GM06990 (cell line): ENCODE measurements around the gene MYH8.

Source experiments
- DNase-seq: peaks from one replicate; pipeline ENCODE4 v3.0.0-alpha.2; 2011; ENCODE audit not compliant: insufficient read length; ENCODE audit errors: extremely low read depth
- H3K27me3 ChIP-seq: replicated peaks from 2 replicates; pipeline ENCODE4 v1.6.0; 2011; ENCODE audit warnings: low read length; ENCODE audit not compliant: control insufficient read depth, insufficient read depth
- H3K36me3 ChIP-seq: 2 replicates; pipeline ENCODE4 v1.5.1; 2011; ENCODE audit warnings: low read length; ENCODE audit not compliant: control insufficient read depth, insufficient read depth
- H3K4me3 ChIP-seq: replicated peaks from 2 replicates; pipeline ENCODE4 v1.5.1; 2011; ENCODE audit warnings: low read depth, mild to moderate bottlenecking, control low read depth, low read length
- CTCF ChIP-seq: IDR thresholded peaks from 2 replicates; pipeline ENCODE4 v1.5.1; 2011; ENCODE audit warnings: low read length, control low read depth, mild to moderate bottlenecking, inconsistent platforms; ENCODE audit not compliant: insufficient read depth, poor library complexity, severe bottlenecking

The MYH8 gene

GRCh38 chr17:10421900-10422542, at the start of gene MYH8:
Gene MYH8 (minus strand): TSS chr17:10421950. CDS start chr17:10420227, 1,723 bp downstream.
- H3K36me3 ChIP-seq = no peaks in the 10 kb centered on the region
- TF ChIP-seq CTCF = no peak
- H3K4me3 ChIP-seq = no peak within 1 kb of the TSS
- no peaks in the 10 kb centered on the region for H3K27me3 ChIP-seq
- DNase-seq = no peak

- DNase-seq = no peak
- Histone ChIP-seq H3K4me3 (no peak within 1 kb of the TSS), H3K27me3 (no peaks in the 10 kb centered on the region), H3K36me3 (no peaks in the 10 kb centered on the region)
- no peak for TF ChIP-seq CTCF
These were observed 47.7 kb upstream of the MYH8 start, which contains the start of gene MYH4 for GRCh38 chr17:10469459-10469858. Gene MYH4 (minus strand): TSS chr17:10469559. CDS start chr17:10466745, 2,814 bp downstream.

GRCh38 chr17:10463402-10463801, 41.7 kb upstream of the MYH8 start:
- Histone ChIP-seq H3K27me3 (no peaks in the 10 kb centered on the region), H3K36me3 (no peaks in the 10 kb centered on the region), H3K4me3 (no peak overlapping the region)
- TF ChIP-seq CTCF = no peak
- DNase-seq = no peak

GRCh38 chr17:10460062-10460461, 38.3 kb upstream of the MYH8 start:
- no peak for TF ChIP-seq CTCF
- Histone ChIP-seq H3K27me3 (no peaks in the 10 kb centered on the region), H3K36me3 (no peaks in the 10 kb centered on the region), H3K4me3 (no peak overlapping the region)
- DNase-seq = no peak

- Histone ChIP-seq H3K36me3 (no peaks in the 10 kb centered on the region), H3K27me3 (no peaks in the 10 kb centered on the region), H3K4me3 (no peak overlapping the region)
- no peak for DNase-seq
- no peak for TF ChIP-seq CTCF
These were observed 37.0 kb upstream of the MYH8 start for GRCh38 chr17:10458701-10459100.

GRCh38 chr17:10457952-10458351, 36.2 kb upstream of the MYH8 start:
- no peak for DNase-seq
- TF ChIP-seq CTCF = no peak
- no peaks in the 10 kb centered on the region for H3K27me3 ChIP-seq
- H3K4me3 ChIP-seq = no peak overlapping the region
- H3K36me3 ChIP-seq = no peaks in the 10 kb centered on the region
